K562 (cell line): ENCODE data around the gene PPFIBP2. TPM values are rescaled to one million over a fixed set of nuclear protein-coding genes. Genes with fewer than 3 reads are reported as not detected.

Experiments
- ATAC-seq: fragments of 200-7000 bp; cut with Tn5 transposase; 3 replicates; pipeline ENCODE4 v1.9.1; 2020; ENCODE audit warnings: moderate library complexity
- BruUV-seq: library from RNA; stranded (reverse); fragments of 400-500 nt; replicated peaks from 2 replicates; lab custom pipeline; 2021; lab: Mats Ljungman, UMichigan
- CTCF ChIA-PET: fragments of 300-600 bp; formaldehyde crosslinking; extraction: SDS; loops from one replicate; lab custom pipeline; 2021; ENCODE audit warnings: low intra/inter-chr PET ratio; lab: Yijun Ruan, JAX
- POLR2A ChIA-PET: fragments of 300-600, 350-650 bp; sonication (Branson Sonifier 250); formaldehyde crosslinking; extraction: SDS; loops from one replicate; lab custom pipeline; 2021; ENCODE audit warnings: antibody characterized with exemption, inconsistent platforms; lab: Yijun Ruan, JAX
- DNase-seq, 4 experiments: peaks; one replicate each; pipeline versions ENCODE4 v3.0.0 to v3.0.0-alpha.2; 2011 to 2018; ENCODE audit warnings: low spot score in 3 of 4, mixed read lengths in 3 of 4; ENCODE audit errors: extremely low read depth in 1 of 4
- FAIRE-seq: peaks from 2 replicates; lab custom pipeline; 2011; peaks lifted over from hg19 to GRCh38; lab: Jason Lieb, UNC
- H2AFZ ChIP-seq: 2 replicates; pipeline ENCODE4 v1.6.0; 2011; ENCODE audit warnings: low read depth, low read length, control low read depth, inconsistent platforms
- H3K27ac ChIP-seq: fragments of 200-600 bp; 3 replicates; pipeline ENCODE4 v1.8.0; 2011; ENCODE audit warnings: low read depth, mild to moderate bottlenecking, control low read depth, inconsistent platforms, low read length, moderate library complexity, mixed read lengths; ENCODE audit errors: extremely low read depth
- H3K27me3 ChIP-seq, 2 experiments: fragments of 300-600 bp in 1 of 2; 2 replicates in 1 of 2; 3 replicates in 1 of 2; pipeline versions ENCODE4 v1.6.0 to v1.8.0; 2011; ENCODE audit warnings: inconsistent platforms in 2 of 2, low read length in 2 of 2, mild to moderate bottlenecking in 1 of 2, mixed read lengths in 1 of 2, moderate library complexity in 1 of 2; ENCODE audit not compliant: control insufficient read depth in 2 of 2, insufficient read depth in 2 of 2
- H3K36me3 ChIP-seq: fragments of 300-600 bp; 3 replicates; pipeline ENCODE4 v1.8.0; 2011; ENCODE audit warnings: mild to moderate bottlenecking, low read length, inconsistent platforms; ENCODE audit not compliant: control insufficient read depth, insufficient read depth
- H3K4me1 ChIP-seq, 2 experiments: fragments of 200-600 bp in 1 of 2; replicated peaks in 1 of 2; 2 replicates in 1 of 2; 3 replicates in 1 of 2; pipeline versions ENCODE4 v1.5.1 to v1.8.0; 2011; ENCODE audit warnings: inconsistent platforms in 2 of 2, low read length in 2 of 2, mild to moderate bottlenecking in 1 of 2, mixed read lengths in 1 of 2, moderate library complexity in 1 of 2; ENCODE audit not compliant: control insufficient read depth in 2 of 2, insufficient read depth in 2 of 2
- H3K4me2 ChIP-seq: 2 replicates; pipeline ENCODE4 v1.6.1; 2011; ENCODE audit warnings: low read length, control low read depth, inconsistent platforms, mixed read lengths; ENCODE audit not compliant: insufficient read depth
- H3K4me3 ChIP-seq: fragments of 200-600 bp; sonication (generic), shearing (Covaris generic); 2 replicates; pipeline ENCODE4 v1.5.1; 2016; ENCODE audit warnings: control low read depth, inconsistent platforms
- H3K79me2 ChIP-seq: fragments of 200-600 bp; 3 replicates; pipeline ENCODE4 v1.8.0; 2011; ENCODE audit warnings: low read length, inconsistent platforms; ENCODE audit not compliant: control insufficient read depth, insufficient read depth
- H3K9ac ChIP-seq, 2 experiments: 2 replicates each; pipeline versions ENCODE4 v1.6.0 to v1.6.1; 2011; ENCODE audit warnings: low read depth in 2 of 2, low read length in 2 of 2, control low read depth in 1 of 2, inconsistent platforms in 1 of 2, mild to moderate bottlenecking in 1 of 2, mixed read lengths in 1 of 2; ENCODE audit not compliant: insufficient read depth in 1 of 2
- H3K9me1 ChIP-seq: one replicate; pipeline ENCODE4 v1.6.0; 2011; ENCODE audit warnings: inconsistent platforms, mild to moderate bottlenecking, low read length, moderate library complexity; ENCODE audit not compliant: control insufficient read depth, insufficient read depth
- H3K9me3 ChIP-seq: replicated peaks from 2 replicates; pipeline ENCODE4 v1.5.1; 2011; ENCODE audit warnings: low read depth, low read length, inconsistent platforms; ENCODE audit not compliant: control insufficient read depth, insufficient read depth
- H4K20me1 ChIP-seq: replicated peaks from 2 replicates; pipeline ENCODE4 v1.6.1; 2011; ENCODE audit warnings: low read length, inconsistent platforms, mixed read lengths; ENCODE audit not compliant: control insufficient read depth, insufficient read depth
- HDAC6 ChIP-seq: IDR thresholded peaks from 2 replicates; pipeline ENCODE4 v1.6.1; 2012; ENCODE audit warnings: low read depth, mild to moderate bottlenecking, control low read depth, inconsistent platforms, low read length, moderate library complexity
- HSF4 ChIP-seq: fragments of 250-450 bp; sonication (Bioruptor Pico); IDR thresholded peaks from 2 replicates; pipeline ENCODE4 v2.1.2; 2022; ENCODE audit warnings: mild to moderate bottlenecking, moderate library complexity, borderline replicate concordance
- NFATC3 ChIP-seq: fragments of 450-650 bp; IDR thresholded peaks from 2 replicates; pipeline ENCODE4 v1.6.1; 2017; ENCODE audit warnings: mild to moderate bottlenecking
- PHB ChIP-seq: fragments of 250-450 bp; sonication (Bioruptor Pico); IDR thresholded peaks from 2 replicates; pipeline ENCODE4 v1.5.0; 2021
- PHF21A ChIP-seq: fragments of 450-650 bp; IDR thresholded peaks from 2 replicates; pipeline ENCODE4 v1.6.1; 2017; ENCODE audit warnings: low read depth, borderline replicate concordance
- PTBP1 ChIP-seq: fragments of 200-400 bp; formaldehyde crosslinking; IDR thresholded peaks from 2 replicates; pipeline ENCODE4 v1.6.1; 2017; ENCODE audit warnings: low read depth, low read length
- RBM34 ChIP-seq: fragments of 200-400 bp; formaldehyde crosslinking; IDR thresholded peaks from 2 replicates; pipeline ENCODE4 v1.6.1; 2018; ENCODE audit warnings: low read length, borderline replicate concordance; ENCODE audit not compliant: insufficient read depth
- SAFB2 ChIP-seq: fragments of 200-400 bp; formaldehyde crosslinking; IDR thresholded peaks from 2 replicates; pipeline ENCODE4 v1.6.1; 2018; ENCODE audit warnings: borderline replicate concordance, low read length, low read depth, moderate library complexity; ENCODE audit not compliant: severe bottlenecking
- SMARCB1 ChIP-seq: IDR thresholded peaks from 2 replicates; pipeline ENCODE4 v1.6.1; 2011; ENCODE audit warnings: improper control_type of control experiment, low read depth; ENCODE audit not compliant: insufficient read length
- ZBTB9 ChIP-seq: fragments of 450-650 bp; formaldehyde crosslinking; IDR thresholded peaks from 2 replicates; pipeline ENCODE4 v1.4.0; 2020; ENCODE audit warnings: mild to moderate bottlenecking, moderate library complexity
- ZFPM2 ChIP-seq: fragments of 250-450 bp; sonication (Bioruptor Pico); IDR thresholded peaks from 2 replicates; pipeline ENCODE4 v1.5.1; 2022; ENCODE audit warnings: mild to moderate bottlenecking
- ZNF277 ChIP-seq: fragments of 250-450 bp; sonication (Bioruptor Pico); IDR thresholded peaks from 2 replicates; pipeline ENCODE4 v1.8.0; 2022; ENCODE audit warnings: inconsistent platforms, mild to moderate bottlenecking, moderate library complexity, borderline replicate concordance
- ZNF324 ChIP-seq: fragments of 250-450 bp; sonication (Bioruptor Pico); IDR thresholded peaks from 2 replicates; pipeline ENCODE4 v1.4.0; 2020; ENCODE audit warnings: mild to moderate bottlenecking
- ZNF584 ChIP-seq: fragments of 200-800 bp; sonication (Bioruptor generic); IDR thresholded peaks from 2 replicates; pipeline ENCODE4 v1.6.1; 2016; ENCODE audit warnings: low read depth, mild to moderate bottlenecking, missing genetic modification characterization, missing compliant biosample characterization
- in situ Hi-C: fragments of 300-500 bp; cut with MboI; formaldehyde crosslinking; loops from 4 replicates; pipeline ENCODE4 v1.15.0; 2018; ENCODE audit warnings: inconsistent platforms, mixed read lengths
- intact Hi-C: fragments of 100-400 bp; cut with micrococcal nuclease; formaldehyde crosslinking; loops from 2 replicates; pipeline ENCODE4 v1.14.2; 2022
- polyA plus RNA-seq, 8 experiments: library from polyadenylated mRNA; depleted of rRNA in 4 of 8; stranded (reverse) in 5 of 8; unstranded in 3 of 8; fragments of >200 nt; fragmentation: Nextera tagmentation in 2 of 8; fragmentation: Illumina TruSeq in 1 of 8; extraction: Ambion mirVana in 2 of 8; extraction: Trizol in 1 of 8; gene quantifications; 2 replicates each; pipeline versions ENCODE4 v1.2.1 to v1.2.3, GENCODE V29; 2011 to 2014; ENCODE audit warnings: inconsistent platforms in 1 of 8, missing spikeins in 1 of 8
- total RNA-seq, 7 experiments: library from RNA; depleted of rRNA in 6 of 7; stranded (reverse); fragments of >200 nt in 6 of 7; fragmentation: Illumina TruSeq in 2 of 7; extraction: Trizol in 2 of 7; gene quantifications; 2 replicates each; pipeline versions ENCODE4 v1.2.1 to v1.2.3, GENCODE V29; 2011 to 2021; ENCODE audit warnings: low replicate concordance in 1 of 7
- TF ChIP-seq, protein P1 (sequence below): fragments of 450-650 bp; formaldehyde crosslinking; IDR thresholded peaks from 2 replicates; pipeline ENCODE4 v1.4.0; 2020; ENCODE audit warnings: mild to moderate bottlenecking, moderate library complexity
- TF ChIP-seq, protein P2 (sequence below): fragments of 450-650 bp; IDR thresholded peaks from 2 replicates; pipeline ENCODE4 v1.6.1; 2017; ENCODE audit warnings: antibody characterized with exemption, mild to moderate bottlenecking

Gene PPFIBP2
- total and polyA plus RNA-seq, 9 of the 15 experiments (the other 6 are each of a cell fraction or from before 2014, with no cell fraction given): 0.18 to 3.4 (median 1.2) TPM

GRCh38 chr11:7614656-7615055, 100.9 kb downstream of the PPFIBP2 start:
- FAIRE-seq (no peak), ATAC-seq (no peak)
- CTCF ChIA-PET: no interaction called here
- TF ChIP-seq RBM34 (no peak), SAFB2 (no peak), ZNF584 (no peak), PHB (CRISPR knock-in tag) (no peak), ZFPM2 (no peak), ZNF324 (no peak), PTBP1 (no peak), PHF21A (no peak), HSF4 (CRISPR knock-in tag) (no peak), NFATC3 (no peak), SMARCB1 (no peak), ZNF277 (CRISPR knock-in tag) (no peak), ZBTB9 (CRISPR knock-in tag) (no peak), HDAC6 (no peak)
- TF ChIP-seq, protein P1, sequence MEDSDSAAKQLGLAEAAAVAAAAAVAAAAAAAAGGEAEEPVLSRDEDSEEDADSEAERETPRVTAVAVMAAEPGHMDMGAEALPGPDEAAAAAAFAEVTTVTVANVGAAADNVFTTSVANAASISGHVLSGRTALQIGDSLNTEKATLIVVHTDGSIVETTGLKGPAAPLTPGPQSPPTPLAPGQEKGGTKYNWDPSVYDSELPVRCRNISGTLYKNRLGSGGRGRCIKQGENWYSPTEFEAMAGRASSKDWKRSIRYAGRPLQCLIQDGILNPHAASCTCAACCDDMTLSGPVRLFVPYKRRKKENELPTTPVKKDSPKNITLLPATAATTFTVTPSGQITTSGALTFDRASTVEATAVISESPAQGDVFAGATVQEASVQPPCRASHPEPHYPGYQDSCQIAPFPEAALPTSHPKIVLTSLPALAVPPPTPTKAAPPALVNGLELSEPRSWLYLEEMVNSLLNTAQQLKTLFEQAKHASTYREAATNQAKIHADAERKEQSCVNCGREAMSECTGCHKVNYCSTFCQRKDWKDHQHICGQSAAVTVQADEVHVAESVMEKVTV: no peak
- TF ChIP-seq, protein P2, sequence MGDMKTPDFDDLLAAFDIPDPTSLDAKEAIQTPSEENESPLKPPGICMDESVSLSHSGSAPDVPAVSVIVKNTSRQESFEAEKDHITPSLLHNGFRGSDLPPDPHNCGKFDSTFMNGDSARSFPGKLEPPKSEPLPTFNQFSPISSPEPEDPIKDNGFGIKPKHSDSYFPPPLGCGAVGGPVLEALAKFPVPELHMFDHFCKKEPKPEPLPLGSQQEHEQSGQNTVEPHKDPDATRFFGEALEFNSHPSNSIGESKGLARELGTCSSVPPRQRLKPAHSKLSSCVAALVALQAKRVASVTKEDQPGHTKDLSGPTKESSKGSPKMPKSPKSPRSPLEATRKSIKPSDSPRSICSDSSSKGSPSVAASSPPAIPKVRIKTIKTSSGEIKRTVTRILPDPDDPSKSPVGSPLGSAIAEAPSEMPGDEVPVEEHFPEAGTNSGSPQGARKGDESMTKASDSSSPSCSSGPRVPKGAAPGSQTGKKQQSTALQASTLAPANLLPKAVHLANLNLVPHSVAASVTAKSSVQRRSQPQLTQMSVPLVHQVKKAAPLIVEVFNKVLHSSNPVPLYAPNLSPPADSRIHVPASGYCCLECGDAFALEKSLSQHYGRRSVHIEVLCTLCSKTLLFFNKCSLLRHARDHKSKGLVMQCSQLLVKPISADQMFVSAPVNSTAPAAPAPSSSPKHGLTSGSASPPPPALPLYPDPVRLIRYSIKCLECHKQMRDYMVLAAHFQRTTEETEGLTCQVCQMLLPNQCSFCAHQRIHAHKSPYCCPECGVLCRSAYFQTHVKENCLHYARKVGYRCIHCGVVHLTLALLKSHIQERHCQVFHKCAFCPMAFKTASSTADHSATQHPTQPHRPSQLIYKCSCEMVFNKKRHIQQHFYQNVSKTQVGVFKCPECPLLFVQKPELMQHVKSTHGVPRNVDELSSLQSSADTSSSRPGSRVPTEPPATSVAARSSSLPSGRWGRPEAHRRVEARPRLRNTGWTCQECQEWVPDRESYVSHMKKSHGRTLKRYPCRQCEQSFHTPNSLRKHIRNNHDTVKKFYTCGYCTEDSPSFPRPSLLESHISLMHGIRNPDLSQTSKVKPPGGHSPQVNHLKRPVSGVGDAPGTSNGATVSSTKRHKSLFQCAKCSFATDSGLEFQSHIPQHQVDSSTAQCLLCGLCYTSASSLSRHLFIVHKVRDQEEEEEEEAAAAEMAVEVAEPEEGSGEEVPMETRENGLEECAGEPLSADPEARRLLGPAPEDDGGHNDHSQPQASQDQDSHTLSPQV: no peak

More at GRCh38 chr11:7614656-7615055, 100.9 kb downstream of the PPFIBP2 start:
- Histone ChIP-seq H3K9me1 (no peaks in the 10 kb centered on the region), H3K27ac (no peak overlapping the region), H3K36me3 (no peaks in the 10 kb centered on the region), H3K4me1 (no peaks in the 10 kb centered on the region; a peak in 1 of 5 replicates), H3K79me2 (no peaks in the 10 kb centered on the region), H3K27me3 (no peaks in the 10 kb centered on the region; a peak in 1 of 5 replicates), H3K4me2 (no peak overlapping the region), H3K9ac (no peak overlapping the region), H4K20me1 (no peaks in the 10 kb centered on the region), H2AFZ (no peak overlapping the region), H3K9me3 (no peaks in the 10 kb centered on the region), H3K4me3 (no peak overlapping the region)
- intact Hi-C loops (no loop called here), in situ Hi-C loops (no loop called here)
- no TSS peak for BruUV-seq
- POLR2A ChIA-PET: no interaction called here
- DNase-seq: no peak
